Endothelial cell of umbilical vein (primary cell): ENCODE measurements around the gene BCL2. TPM values are rescaled to one million over a fixed set of nuclear protein-coding genes. Genes with fewer than 3 reads are reported as not detected.

Experiments used
- BruUV-seq: library from RNA; stranded (reverse); fragments of 400-500 nt; replicated peaks from 2 replicates; lab custom pipeline; 2021; lab: Mats Ljungman, UMichigan
- CTCF ChIA-PET: fragments of 300-600, 350-600 bp; sonication (Branson Sonifier 250); formaldehyde crosslinking; loops from one replicate; lab custom pipeline; 2021; ENCODE audit warnings: antibody characterized with exemption, inconsistent platforms; lab: Charles Lee
- POLR2A ChIA-PET: fragments of 300-600, 350-600 bp; sonication (Branson Sonifier 250); formaldehyde crosslinking; loops from one replicate; lab custom pipeline; 2021; ENCODE audit warnings: antibody characterized with exemption, inconsistent platforms; lab: Charles Lee
- DNase-seq: peaks from one replicate; pipeline ENCODE4 v3.0.0-alpha.2; 2011; ENCODE audit warnings: low read depth, low spot score
- FAIRE-seq: peaks from 2 replicates; lab custom pipeline; 2011; peaks lifted over from hg19 to GRCh38; lab: Jason Lieb, UNC
- H2AFZ ChIP-seq: 2 replicates; pipeline ENCODE4 v1.6.0; 2012; ENCODE audit warnings: low read depth, low read length, control low read depth, inconsistent platforms
- H3K27ac ChIP-seq: 2 replicates; pipeline ENCODE4 v1.5.1; 2011; ENCODE audit warnings: low read depth, mild to moderate bottlenecking, control low read depth, low read length, moderate library complexity; ENCODE audit not compliant: insufficient read depth
- H3K27me3 ChIP-seq, 2 experiments: 2 replicates each; pipeline versions ENCODE4 v1.6.0 to v1.6.1; 2011; ENCODE audit warnings: low read length in 2 of 2, mixed read lengths in 1 of 2; ENCODE audit not compliant: control insufficient read depth in 2 of 2, insufficient read depth in 2 of 2
- H3K36me3 ChIP-seq, 2 experiments: 2 replicates in 1 of 2; 3 replicates in 1 of 2; pipeline ENCODE4 v1.5.1; 2011; ENCODE audit warnings: low read length in 2 of 2, mild to moderate bottlenecking in 1 of 2, moderate library complexity in 1 of 2; ENCODE audit not compliant: control insufficient read depth in 2 of 2, insufficient read depth in 2 of 2; ENCODE audit errors: extremely low read depth in 1 of 2
- H3K4me1 ChIP-seq: 3 replicates; pipeline ENCODE4 v1.5.1; 2011; ENCODE audit warnings: mild to moderate bottlenecking, low read length; ENCODE audit not compliant: control insufficient read depth, insufficient read depth; ENCODE audit errors: extremely low read depth
- H3K4me2 ChIP-seq: 2 replicates; pipeline ENCODE4 v1.6.1; 2011; ENCODE audit warnings: low read length, control low read depth, mixed read lengths; ENCODE audit not compliant: insufficient read depth
- H3K4me3 ChIP-seq, 3 experiments: fragments of 200-600 bp in 1 of 3; sonication (generic), shearing (Covaris generic) in 1 of 3; replicated peaks in 1 of 3; 2 replicates each; pipeline ENCODE4 v1.5.1; 2011 to 2016; ENCODE audit warnings: control low read depth in 3 of 3, low read length in 3 of 3, mild to moderate bottlenecking in 2 of 3, inconsistent platforms in 1 of 3, low read depth in 1 of 3, moderate library complexity in 1 of 3; ENCODE audit not compliant: insufficient read depth in 1 of 3
- H3K79me2 ChIP-seq: 2 replicates; pipeline ENCODE4 v1.6.0; 2012; ENCODE audit warnings: low read length, inconsistent platforms; ENCODE audit not compliant: control insufficient read depth, insufficient read depth
- H3K9ac ChIP-seq: replicated peaks from 2 replicates; pipeline ENCODE3; 2011; ENCODE audit warnings: low read length, control low read depth; ENCODE audit not compliant: insufficient read depth; ENCODE audit errors: extremely low read depth
- H3K9me1 ChIP-seq: replicated peaks from 3 replicates; pipeline ENCODE4 v1.6.0; 2011; ENCODE audit warnings: mild to moderate bottlenecking, low read length; ENCODE audit not compliant: control insufficient read depth, insufficient read depth; ENCODE audit errors: extremely low read depth
- H3K9me3 ChIP-seq: replicated peaks from 2 replicates; pipeline ENCODE4 v1.5.1; 2012; ENCODE audit warnings: low read length, inconsistent platforms; ENCODE audit not compliant: control insufficient read depth, insufficient read depth
- H4K20me1 ChIP-seq: replicated peaks from 2 replicates; pipeline ENCODE3; 2011; ENCODE audit warnings: mild to moderate bottlenecking, low read length; ENCODE audit not compliant: control insufficient read depth, insufficient read depth; ENCODE audit errors: extremely low read depth
- CTCF ChIP-seq, 2 donors: IDR thresholded peaks; 1 replicate in 1 of 2; 2 replicates in 1 of 2; pipeline ENCODE4 v1.5.1; 2011; ENCODE audit warnings: low read length in 2 of 2, mild to moderate bottlenecking in 2 of 2, moderate library complexity in 2 of 2, control low read depth in 1 of 2, inconsistent platforms in 1 of 2, low read depth in 1 of 2; ENCODE audit not compliant: insufficient read depth in 1 of 2; ENCODE audit errors: extremely low read depth in 1 of 2
- EZH2 ChIP-seq: IDR thresholded peaks from 2 replicates; pipeline ENCODE4 v1.6.1; 2012; ENCODE audit warnings: borderline replicate concordance, low read depth, mild to moderate bottlenecking, moderate library complexity, low read length, inconsistent platforms; ENCODE audit not compliant: severe bottlenecking
- FOS ChIP-seq: IDR thresholded peaks from 2 replicates; pipeline ENCODE4 v1.6.1; 2011; ENCODE audit warnings: mild to moderate bottlenecking, low read length, moderate library complexity, borderline replicate concordance; ENCODE audit not compliant: insufficient read depth
- GATA2 ChIP-seq: IDR thresholded peaks from 2 replicates; pipeline ENCODE4 v1.7.0; 2011; ENCODE audit warnings: low read depth, mild to moderate bottlenecking, moderate library complexity, mixed read lengths, low read length; ENCODE audit not compliant: insufficient read length, insufficient read depth
- JUN ChIP-seq: IDR thresholded peaks from 2 replicates; pipeline ENCODE4 v1.6.1; 2011; ENCODE audit warnings: borderline replicate concordance, low read depth; ENCODE audit not compliant: insufficient read length, insufficient read depth
- MAX ChIP-seq: IDR thresholded peaks from 2 replicates; pipeline ENCODE4 v1.6.1; 2011; ENCODE audit not compliant: insufficient read depth, insufficient read length
- MYC ChIP-seq: IDR thresholded peaks from one replicate; pipeline ENCODE4 v1.6.1; 2011; ENCODE audit warnings: mild to moderate bottlenecking, low read depth, low read length
- POLR2A ChIP-seq: IDR thresholded peaks from 2 replicates; pipeline ENCODE4 v1.6.1; 2012; ENCODE audit warnings: low read depth, mild to moderate bottlenecking, control low read depth, low read length
- POLR2AphosphoS5 ChIP-seq: IDR thresholded peaks from 2 replicates; pipeline ENCODE4 v1.6.1; 2012; ENCODE audit warnings: low read depth, mild to moderate bottlenecking, control low read depth, low read length, moderate library complexity; ENCODE audit not compliant: insufficient read depth
- dilution Hi-C: fragments of 300-500 bp; cut with MboI; formaldehyde crosslinking; loops from one replicate; pipeline ENCODE4 v1.15.0; 2019; ENCODE audit warnings: low sequenced_read_pairs; ENCODE audit not compliant: extremely low pct_ligation_motif_present
- intact Hi-C: fragments of 100-400 bp; cut with micrococcal nuclease; formaldehyde crosslinking; loops from one replicate; pipeline ENCODE4 v1.10.0; 2022
- polyA plus RNA-seq, 4 experiments: library from polyadenylated mRNA; depleted of rRNA in 3 of 4; stranded (reverse) in 3 of 4; unstranded in 1 of 4; fragments of >200 nt; gene quantifications; 2 replicates each; pipeline versions ENCODE4 v1.2.1 to v1.2.3, GENCODE V29; 2011 to 2012; ENCODE audit warnings: missing spikeins in 1 of 4
- total RNA-seq: library from RNA; stranded (reverse); gene quantifications from 2 replicates; pipeline ENCODE4 v1.2.3, GENCODE V29; 2021

The BCL2 gene
- total and polyA plus RNA-seq, 2 donors (not counting 3 experiments of a cell fraction or from before 2014, with no cell fraction given), result 0.35 to 5.0 TPM

- Histone ChIP-seq H3K9me1 (no peaks in the 10 kb centered on the region), H3K36me3 (no peaks in the 10 kb centered on the region), H3K4me1 (peaks cover 4% of the 10 kb centered on the region), H4K20me1 (no peaks in the 10 kb centered on the region), H3K9ac (no peak overlapping the region), H3K79me2 (no peaks in the 10 kb centered on the region), H3K4me2 (no peak overlapping the region), H3K4me3 (no peak overlapping the region), H2AFZ (no peak overlapping the region), H3K27me3 (no peaks in the 10 kb centered on the region), H3K27ac (no peak overlapping the region), H3K9me3 (no peaks in the 10 kb centered on the region)
- FAIRE-seq (no peak), DNase-seq (no peak)
- BruUV-seq, result no TSS peak
- intact Hi-C loops (no loop called here), dilution Hi-C loops (no loop called here)
- CTCF ChIA-PET, result interaction anchor here (1.0 to 7.8 kb wide), 9 partner anchors 10 to 306 kb away, joined by 3 to 96 read pairs (median 15); partner anchors contain the start of gene BCL2
- TF ChIP-seq EZH2 (no peak), POLR2AphosphoS5 (no peak), GATA2 (no peak), CTCF (IDR thresholded peaks at IDR 0.05; ENCODE audit: extremely low read depth in 1 of 2, insufficient read depth in 1 of 2, low read depth in 1 of 2, low read length in 2 of 2) (no peak), JUN (no peak), MYC (no peak), FOS (no peak), POLR2A (no peak), MAX (no peak)
- POLR2A ChIA-PET, result no interaction called here
These were observed 186.8 kb downstream of the BCL2 start for GRCh38 chr18:63132819-63133200.
